Fibroblast of gingiva (primary cell): ENCODE data around the gene HOXD11.

Experiments used
- DNase-seq: peaks from one replicate; pipeline ENCODE4 v3.0.0-alpha.2; 2011; ENCODE audit warnings: low read depth

HOXD11 gene

DNA sequence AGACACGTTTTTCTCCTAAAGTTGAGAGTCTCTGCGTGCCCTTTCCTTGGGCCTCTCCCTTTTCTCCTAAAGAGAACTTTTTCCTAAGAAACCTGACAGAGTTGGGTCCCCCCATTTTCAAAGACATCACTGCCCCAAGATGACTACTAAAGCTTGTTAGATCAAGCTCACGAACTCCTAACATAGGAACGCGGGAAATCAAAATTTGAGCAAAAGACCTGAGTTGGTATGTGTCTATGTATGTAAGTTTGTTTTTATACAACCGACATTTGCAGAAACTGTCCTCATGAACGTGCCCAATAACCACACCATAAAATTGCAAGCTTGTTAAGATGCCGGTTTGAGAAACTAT is 13.2 kb upstream of the HOXD11 start:
- DNase-seq = no peak

DNA sequence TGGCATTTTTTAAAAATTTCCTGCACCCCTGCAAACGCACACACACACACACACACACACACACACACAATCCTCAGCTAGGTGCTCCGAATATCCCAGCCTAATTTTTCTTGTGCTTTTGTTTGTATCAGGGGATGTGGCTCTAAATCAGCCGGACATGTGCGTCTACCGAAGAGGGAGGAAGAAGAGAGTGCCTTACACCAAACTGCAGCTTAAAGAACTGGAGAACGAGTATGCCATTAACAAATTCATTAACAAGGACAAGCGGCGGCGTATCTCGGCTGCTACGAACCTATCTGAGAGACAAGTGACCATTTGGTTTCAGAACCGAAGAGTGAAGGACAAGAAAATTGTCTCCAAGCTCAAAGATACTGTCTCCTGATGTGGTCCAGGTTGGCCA is 12.7 kb upstream of the HOXD11 start:
- no peak for DNase-seq

GRCh38 chr2:176095421-176095820 is 11.7 kb upstream of the HOXD11 start:
- DNase-seq = no peak

DNA sequence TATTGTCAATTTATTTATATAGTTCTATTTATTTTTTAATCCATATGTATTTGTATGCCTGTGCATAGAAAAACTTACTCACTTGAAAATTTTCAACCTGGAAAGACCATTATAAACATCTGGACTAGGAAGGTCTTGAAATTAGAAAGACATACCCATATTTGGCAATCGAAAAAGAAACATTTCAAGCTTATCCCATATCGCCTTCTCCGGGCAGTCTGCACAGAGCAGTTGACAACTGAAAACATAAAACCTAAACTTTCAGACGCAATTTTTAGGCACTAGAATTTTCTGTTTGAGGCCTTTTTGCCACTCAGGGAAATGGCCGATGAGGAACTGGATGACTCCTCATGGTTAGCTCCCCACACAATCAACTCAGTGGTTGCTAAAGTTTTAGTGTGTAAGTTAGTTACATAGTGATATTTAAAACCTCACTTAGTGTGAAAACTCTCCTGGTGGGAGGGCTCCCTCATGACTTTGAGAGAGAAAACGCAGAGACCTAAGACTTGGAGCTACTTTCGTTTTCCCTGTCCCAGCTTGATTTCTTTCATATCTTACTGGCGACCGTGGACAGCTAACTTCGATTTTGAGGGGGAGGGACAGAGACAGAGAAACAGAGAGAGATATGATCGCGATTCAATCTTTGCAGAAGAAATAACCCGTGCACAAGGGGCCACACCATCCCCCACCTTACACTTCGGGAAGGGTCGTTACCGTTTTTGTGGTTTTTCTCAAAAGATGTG is 10.7 kb upstream of the HOXD11 start:
- no peak for DNase-seq

DNA sequence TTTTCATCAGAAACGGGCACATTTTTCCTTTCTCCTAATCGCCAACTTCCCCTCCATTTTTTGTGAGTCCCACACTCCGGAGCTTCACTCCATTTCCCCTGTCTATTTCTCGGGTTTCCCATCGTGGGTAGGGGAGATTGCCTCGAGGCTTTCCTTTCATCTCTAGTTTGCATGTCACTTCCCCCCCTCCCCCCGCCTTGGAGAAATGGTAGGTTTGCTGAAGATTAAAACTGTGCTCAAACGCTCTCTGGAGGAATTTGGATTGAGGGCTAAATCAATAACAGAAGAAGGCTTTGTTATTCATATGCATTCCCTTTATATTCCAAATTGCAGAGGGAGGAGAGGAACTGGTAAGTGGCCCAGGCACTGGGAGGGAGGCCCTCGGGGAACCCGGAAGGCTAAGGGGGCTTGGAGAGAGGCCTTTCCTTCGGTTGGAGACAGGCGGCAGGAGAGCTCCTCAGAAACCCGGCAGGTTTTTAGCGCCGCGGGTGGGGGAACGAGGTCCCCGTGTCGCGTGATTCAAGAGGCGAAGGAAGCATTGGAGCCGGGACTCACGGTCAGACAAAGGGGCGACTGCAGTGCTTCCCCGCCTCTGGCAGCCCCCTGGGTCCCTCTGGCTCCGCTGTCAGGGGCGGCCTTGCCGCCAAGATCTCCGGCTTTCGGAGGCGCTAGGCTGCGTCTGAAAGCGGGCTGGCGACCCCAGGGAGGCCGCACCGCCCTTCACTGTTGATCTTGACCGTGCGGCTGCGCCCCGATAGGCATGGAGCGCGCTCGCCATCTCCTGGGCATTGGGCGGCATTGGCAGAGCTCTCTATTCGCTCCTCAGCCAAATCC is 9.9 kb upstream of the HOXD11 start:
- peak; percentile 51 for DNase-seq

- DNase-seq = no peak
These were observed 9.2 kb upstream of the HOXD11 start for GRCh38 chr2:176097820-176098365.

- DNase-seq = no peak
These were observed 8.5 kb upstream of the HOXD11 start for GRCh38 chr2:176098366-176099158.

GRCh38 chr2:176099159-176099727 is 7.8 kb upstream of the HOXD11 start:
- DNase-seq = no peak

- DNase-seq = no peak
These were observed 7.1 kb upstream of the HOXD11 start, which contains the start of gene HOXD12 for GRCh38 chr2:176099728-176100546. Gene HOXD12 (plus strand): TSS chr2:176099795. CDS start chr2:176099802, 7 bp downstream.

GRCh38 chr2:176100547-176101140 is 6.4 kb upstream of the HOXD11 start:
- no peak for DNase-seq

- DNase-seq = no peak
These were observed 5.8 kb upstream of the HOXD11 start for GRCh38 chr2:176101216-176101830.

GRCh38 chr2:176101842-176102241 is 5.2 kb upstream of the HOXD11 start:
- no peak for DNase-seq

DNA sequence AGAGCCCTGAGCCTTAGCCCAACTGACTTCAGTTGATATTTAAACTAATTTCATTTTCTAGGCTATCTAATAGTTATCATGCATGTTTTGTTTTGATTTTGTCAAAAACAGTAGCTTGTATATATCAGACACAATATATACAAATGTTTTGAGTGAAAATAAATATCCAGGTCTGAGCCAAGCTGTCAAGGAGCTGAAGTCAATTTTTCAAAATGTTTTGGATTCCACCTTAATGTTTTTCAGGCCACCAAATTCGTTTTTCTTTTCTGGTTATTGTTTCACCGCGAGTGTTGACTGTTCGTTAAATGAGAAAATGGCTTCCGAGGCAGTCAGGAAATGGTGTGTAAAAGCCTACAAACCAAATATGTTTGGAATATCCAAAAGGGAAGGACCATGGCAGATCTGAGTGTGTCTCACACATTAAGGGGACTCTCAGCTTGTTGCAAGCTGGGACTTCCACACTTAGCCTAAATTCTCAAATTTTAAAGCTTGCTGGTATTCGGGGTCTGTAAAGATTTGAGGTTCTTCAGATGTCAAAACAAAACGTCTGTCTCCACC is 4.7 kb upstream of the HOXD11 start:
- DNase-seq = no peak

GRCh38 chr2:176103194-176103593 is 3.9 kb upstream of the HOXD11 start:
- DNase-seq = no peak

DNA sequence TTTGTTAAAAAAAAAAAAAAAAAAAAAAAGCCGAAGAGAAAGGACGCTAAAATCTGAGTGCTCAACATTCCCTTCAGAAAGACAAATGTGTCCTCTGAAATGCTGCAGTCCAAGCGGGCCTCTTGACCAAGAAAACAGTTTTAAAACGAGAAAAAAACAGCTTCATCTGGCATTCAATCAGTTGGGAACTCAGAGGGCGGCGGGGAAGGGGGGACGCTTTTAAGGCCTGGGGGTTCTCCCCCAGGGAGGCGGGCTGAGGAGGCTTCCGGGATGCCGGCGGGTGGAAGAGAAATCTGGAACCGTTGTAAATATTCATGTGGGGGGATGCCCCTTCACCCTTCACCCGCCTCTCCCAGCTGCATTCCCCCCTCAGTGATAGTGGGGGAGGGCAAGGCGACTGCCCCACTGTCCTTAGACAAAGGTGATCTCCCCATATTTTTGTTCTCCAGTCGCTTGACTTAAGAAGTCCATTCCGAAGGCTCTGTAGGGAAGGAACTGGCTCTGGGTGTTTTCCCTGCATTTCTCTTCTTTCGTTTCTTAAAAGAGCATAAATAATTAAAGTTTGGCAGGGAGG is 3.3 kb upstream of the HOXD11 start:
- no peak for DNase-seq

DNA sequence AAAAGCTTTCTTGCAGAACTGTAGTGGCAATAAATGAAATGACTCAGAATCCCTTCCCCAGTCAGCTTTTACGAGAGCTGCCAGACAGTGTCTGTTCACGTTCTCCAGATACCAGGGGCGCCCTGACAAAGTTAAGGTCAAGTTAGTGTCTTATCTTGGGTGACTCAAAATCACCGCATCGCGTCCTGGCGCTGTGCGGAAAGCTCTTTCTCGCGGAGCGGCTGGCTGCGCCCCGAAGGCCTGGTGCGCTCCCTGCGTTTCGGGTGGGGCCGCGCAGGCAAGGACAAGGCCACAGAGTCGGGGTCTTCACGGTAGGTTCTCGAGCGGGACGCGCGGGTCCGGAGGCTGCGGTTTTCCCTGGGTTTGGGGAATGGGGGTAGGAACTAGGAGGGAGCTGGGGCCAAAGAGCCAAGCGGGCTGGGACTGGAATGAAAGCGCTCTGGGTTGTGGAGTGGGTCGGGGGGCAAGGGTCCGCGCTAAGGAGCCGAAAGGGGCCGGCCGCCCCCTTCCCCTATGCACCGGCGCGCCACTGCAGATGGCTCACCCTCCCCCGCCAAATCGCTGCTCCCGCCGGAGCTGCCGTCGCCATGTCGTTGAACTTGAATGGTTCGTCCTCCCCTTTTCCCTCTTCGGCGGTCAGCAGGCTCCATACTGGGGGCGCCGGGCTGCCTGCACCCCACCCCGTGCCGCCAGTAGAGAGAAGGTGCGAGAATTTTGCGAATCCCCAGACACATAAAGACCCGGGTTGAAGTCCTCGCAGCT is 2.6 kb upstream of the HOXD11 start:
- DNase-seq = no peak

DNA sequence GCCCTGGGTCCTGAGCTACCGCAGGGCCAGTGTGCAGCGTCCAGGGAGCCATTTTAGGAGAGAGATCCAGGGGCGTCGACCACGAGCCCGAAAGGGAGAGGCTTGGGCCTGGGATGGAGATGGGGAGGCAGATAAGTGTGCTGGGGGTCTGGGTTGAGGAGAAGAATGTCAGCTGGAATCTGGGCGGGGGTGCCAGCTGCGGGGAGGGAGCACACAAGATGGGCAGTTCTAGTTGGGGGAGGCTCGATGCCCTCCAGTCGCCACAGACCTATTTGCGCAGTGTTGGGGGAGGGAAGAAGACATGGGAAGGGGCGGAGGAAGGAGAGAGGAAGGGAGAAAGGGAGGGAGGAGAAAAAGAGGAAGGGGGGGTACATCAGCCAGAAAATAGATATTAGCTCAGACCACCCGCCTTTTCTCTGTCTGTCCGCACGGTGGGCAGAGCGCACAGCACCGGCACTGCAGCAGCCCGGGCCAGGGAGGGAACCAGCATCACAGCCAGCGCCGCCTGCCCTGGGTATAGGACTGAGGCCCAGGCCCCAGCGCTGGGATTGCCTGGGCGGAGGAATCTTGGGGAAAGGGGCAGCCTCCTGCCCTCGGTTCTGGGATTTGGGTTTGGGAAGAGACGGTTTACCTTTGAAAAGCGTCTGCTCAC is 1.9 kb upstream of the HOXD11 start:
- DNase-seq = no peak
